NCI-H82 treated with DMSO at 0.1 percent for 48 hours (cell line): ENCODE results near the gene TLK2.
"Not testable (repeated sequence)": the region's sequence is repeated elsewhere in the genome, so short reads cannot be mapped to it uniquely, and the experiment has no call there.

Experiments
- DNase-seq: peaks from one replicate; lab custom pipeline; 2025; ENCODE audit not compliant: unreplicated experiment; lab: John Stamatoyannopoulos, UW

TLK2 gene

GRCh38 chr17:62478424-62478879 is at the start of gene TLK2:
TSS of gene TLK2 (plus strand) at chr17:62478825. CDS start at chr17:62481126, 2,301 bp downstream.
- DNase-seq: peak; percentile 33

DNA sequence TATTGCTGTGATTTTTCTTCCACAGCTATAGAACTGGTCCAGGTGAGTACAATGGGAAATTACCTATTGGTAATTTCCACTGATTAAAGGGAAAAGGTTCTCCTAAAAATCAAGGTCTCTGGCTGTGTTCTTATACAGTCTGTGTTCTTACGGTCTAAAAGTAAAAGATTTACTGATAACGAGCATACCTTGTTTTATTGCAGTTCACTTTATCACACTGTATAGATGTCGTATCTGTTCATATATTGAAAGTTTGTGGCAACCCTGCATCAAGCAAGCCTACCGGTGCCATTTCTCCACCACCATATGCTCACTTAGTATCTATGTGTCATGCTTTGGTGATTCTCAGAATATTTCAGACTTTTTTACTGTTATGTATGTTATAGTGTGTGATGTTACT is 43.4 kb upstream of the TLK2 start:
- DNase-seq: not testable (repeated sequence)

GRCh38 chr17:62441181-62441580 is 37.4 kb upstream of the TLK2 start:
- DNase-seq: not testable (repeated sequence)

DNA sequence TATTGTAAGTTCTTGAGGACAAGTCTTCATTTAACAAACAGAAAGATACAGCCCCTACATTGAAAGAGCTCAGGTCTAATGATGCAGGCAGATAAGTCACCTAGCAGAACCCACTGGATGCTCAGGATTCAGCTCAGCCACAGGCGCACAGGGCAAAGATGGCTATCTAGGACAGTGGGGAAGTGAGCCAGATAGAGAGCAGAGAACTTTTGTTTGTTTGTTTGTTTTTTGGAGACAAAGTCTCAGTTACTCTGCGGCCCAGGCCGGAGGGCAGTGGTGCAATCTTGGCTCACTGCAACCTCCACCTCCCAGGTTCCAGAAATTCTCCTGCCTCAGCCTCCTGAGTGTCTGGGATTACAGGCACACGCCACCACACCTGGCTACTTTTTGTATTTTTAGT is 34.6 kb upstream of the TLK2 start:
- DNase-seq: no peak

DNA sequence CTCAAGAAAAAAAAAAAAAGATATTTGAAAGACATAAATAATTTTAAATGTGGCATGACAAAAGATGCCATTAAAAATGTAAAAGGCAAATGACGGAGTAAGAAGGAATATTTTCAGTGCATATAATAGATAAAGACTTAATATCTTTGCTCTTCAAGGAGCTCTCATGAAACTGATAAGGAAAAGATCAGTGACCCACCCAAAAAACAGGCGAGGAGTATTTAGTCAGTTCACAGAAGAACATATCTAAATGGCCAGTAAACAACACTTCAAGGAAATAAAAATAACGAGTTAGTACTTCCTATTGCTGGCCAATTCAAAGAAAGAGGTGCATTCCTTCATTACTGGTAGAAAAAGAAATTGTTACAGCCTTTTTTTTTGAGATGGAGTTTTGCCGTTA is 32.8 kb upstream of the TLK2 start:
- DNase-seq: not testable (repeated sequence)

DNA sequence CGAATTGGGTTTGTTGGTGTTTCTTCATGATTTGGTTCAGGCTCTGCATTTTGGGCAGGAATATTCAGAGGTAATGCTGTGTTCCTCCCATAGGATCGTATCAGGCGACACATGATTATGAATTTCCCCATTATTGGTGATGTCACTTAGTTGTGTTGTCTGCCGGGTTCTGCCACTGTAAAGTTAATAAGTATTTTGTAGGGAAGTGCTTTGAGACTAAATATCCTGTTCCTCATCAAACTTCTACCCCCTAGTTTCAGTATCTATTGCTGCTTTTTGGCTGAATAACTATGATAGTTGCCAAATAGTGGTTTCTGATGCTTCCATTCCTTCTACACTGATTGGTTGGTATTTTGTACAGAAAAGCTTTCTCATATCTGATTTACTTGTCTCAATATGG is 26.4 kb upstream of the TLK2 start:
- DNase-seq: not testable (repeated sequence)

DNA sequence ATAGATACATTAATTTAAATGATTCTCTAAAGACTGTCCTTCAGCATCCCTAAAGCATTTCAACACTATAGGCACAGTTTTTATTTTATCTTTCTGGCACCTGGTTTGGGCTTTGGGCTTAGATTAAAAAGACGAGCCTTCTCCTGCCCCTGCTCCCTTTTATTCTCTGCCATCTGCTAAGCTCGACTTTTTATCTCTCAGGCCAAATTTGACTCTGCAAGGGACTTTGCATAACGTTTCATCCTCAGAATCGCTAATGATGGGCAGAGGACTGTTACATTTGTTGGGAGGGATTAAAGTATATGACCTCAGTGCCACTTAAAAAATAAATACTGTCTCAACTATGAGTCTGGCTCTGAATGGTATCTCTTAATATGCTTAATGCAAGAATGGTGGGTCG is 25.6 kb upstream of the TLK2 start:
- DNase-seq: not testable (repeated sequence)

- not testable (repeated sequence) for DNase-seq
Observed at GRCh38 chr17:62453656-62454055, 25.0 kb upstream of the TLK2 start.

GRCh38 chr17:62454111-62454510 is 24.5 kb upstream of the TLK2 start:
- DNase-seq: not testable (repeated sequence)

DNA sequence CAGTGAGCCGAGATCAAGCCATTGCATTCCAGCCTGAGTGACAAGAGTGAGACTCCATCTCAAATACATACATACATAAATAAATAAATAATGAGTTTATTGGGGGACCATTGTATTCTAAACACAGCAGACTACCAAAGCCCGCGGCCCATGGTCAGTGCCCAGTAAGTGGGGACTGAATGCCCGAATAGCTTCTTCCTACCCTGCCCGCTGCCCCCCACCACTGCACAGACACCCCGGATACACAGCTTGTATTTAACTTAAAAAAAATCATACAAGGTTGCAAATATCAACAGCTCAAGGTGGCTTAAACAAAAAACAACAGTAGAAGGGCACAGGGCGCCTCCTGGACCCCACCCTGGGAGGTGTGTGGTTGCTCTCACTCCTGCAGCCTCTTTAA is 22.6 kb upstream of the TLK2 start:
- no peak for DNase-seq

DNA sequence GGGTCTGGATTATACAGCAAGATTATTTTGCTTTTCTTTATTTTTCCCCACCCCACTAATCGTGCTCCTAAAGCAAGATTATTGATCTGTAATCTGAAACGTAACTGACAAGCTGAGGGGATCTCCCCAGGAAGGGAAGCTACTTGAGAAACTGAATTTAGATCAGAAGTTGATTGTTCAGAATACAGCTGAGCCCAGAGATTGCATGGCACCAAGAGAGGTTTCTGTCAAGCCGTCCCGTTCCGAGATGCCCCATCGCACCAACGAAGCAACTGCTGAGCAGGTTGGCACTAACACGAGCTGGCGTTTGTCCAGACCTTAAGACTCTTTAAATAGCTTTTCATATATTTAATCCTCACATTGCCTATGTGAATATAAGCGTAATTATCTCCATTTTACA is 20.1 kb upstream of the TLK2 start:
- not testable (repeated sequence) for DNase-seq

GRCh38 chr17:62464422-62464821 is 14.2 kb upstream of the TLK2 start:
- DNase-seq: peak; percentile 65

DNA sequence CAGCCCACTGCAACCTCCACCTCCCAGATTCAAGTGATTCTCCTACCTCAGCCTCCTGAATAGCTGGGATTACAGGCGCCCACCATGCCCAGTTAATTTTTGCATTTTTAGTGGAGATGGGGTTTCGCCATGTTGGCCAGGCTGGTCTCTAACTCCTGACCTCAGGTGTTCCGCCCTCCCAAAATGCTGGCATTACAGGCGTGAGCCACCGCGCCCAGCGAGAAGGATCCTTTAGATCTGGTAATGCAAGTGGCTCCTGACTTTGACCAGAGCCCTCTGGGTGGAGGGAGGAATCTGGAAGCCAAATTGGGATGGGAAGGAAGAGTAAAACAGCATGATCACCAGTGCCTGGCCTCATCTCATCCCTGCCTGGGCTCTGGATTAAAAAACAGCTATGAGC is 13.4 kb upstream of the TLK2 start:
- not testable (repeated sequence) for DNase-seq

DNA sequence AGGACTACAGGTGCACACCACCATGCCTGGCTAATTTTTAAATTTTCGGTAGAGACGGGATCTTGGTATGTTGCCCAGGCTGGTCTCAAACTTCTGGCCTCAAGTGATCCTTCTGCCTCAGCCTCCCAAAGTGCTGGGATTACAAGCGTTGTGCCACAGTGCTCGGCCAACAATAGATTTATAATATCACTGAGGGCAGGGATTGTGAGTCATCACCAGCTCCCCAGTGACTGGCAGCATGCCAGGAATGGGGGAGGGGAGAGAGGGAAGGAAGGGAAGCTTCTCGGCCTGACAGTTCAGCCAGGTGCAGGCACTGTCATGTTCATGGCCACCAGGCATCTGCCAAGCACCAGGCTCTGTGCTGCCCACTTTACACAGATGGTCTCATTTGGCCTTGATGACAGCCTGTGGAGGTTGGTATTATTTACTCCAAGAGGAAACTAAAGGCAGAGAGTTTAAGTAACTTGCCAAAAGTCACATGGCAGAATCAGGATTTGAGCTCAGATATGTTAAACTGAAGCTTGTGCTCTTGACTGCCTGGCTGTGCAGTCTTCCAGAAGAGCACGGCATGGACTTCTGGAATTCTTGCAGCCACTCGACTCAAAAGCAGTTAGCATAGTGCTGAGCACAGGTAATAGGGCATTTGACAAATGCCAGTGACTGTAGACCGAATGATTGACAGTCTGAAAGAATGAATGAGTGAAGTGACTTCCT is 7.8 kb upstream of the TLK2 start:
- DNase-seq: peak; percentile 43

- DNase-seq: not testable (repeated sequence)
Observed at GRCh38 chr17:62471380-62471880, 7.2 kb upstream of the TLK2 start.

GRCh38 chr17:62473030-62473982 is 5.3 kb upstream of the TLK2 start:
- not testable (repeated sequence) for DNase-seq

- DNase-seq: not testable (repeated sequence)
Observed at GRCh38 chr17:62477111-62477510, 1.5 kb upstream of the TLK2 start.

DNA sequence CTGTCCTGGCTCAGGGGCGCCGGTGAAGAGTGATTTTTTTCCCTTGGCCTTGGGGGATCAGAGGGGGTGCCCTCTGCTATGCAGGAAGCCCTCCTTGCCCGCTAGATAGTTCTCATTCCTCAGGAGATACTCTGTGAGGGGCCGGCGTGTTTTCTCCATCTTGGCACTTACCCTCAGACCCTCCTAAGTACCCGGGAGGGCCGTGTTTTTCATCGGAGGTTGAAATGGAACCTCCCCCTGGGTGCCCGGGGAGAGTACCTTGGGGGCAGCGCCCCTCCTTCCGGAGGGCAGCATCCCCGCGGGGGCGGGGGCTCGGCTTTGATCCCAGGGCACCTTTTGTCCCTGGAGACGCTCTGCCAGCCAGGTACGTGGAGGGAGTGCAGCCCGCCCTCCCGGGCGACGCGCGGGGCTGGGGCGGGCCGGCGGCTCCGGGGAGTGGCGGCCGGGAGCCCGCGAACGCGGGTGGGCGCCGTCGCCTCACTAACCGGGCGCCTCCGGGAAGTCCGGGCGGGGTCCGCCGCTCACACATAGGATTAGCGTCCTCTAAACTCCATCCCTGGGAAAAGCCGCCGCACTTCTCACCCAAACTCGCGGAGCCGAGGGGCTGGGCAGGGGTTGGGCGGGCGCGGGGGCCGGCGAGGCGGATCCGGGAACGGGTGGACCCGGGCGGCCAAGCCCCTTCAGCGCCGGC is 762 bp upstream of the TLK2 start:
- DNase-seq: not testable (repeated sequence)

GRCh38 chr17:62478880-62479638 is 434 bp downstream of the TLK2 start:
- not testable (repeated sequence) for DNase-seq

DNA sequence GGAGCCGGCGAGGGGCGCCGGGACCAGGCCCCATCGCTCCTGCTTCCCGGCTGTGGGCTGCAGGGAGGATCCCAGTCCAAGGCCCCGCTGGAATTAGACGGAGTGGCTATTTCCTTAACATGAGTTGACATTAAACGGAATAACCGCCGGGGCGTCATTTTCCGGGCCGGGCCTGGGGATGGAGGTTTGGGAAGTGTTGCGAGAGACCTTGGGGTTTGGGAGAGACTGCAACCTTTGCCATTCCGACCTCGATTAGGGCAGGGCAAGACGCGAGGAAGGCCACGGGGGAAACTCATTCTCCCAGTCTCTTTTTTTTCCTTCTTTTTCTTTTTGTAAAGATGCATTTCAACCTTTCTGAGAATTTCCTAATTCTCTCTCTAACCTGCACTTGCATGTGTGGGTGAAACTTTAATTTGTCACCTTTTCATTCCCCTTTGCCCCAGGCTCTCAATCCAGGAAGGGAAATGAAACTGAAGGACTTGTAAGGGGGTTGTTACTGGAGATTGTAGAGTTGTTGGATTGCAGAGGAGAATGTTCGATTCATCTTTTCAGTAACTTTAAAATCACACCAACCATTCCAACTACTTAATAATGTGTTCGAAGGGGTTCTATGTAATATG is 1.1 kb downstream of the TLK2 start:
- not testable (repeated sequence) for DNase-seq
